ENCODE measurements around the gene M1AP. TPM values are rescaled to one million over a fixed set of nuclear protein-coding genes. Genes with fewer than 3 reads are reported as not detected.

The M1AP gene
- total and polyA plus RNA-seq, 2 of the 8 experiments (the other 6 are each of a cell fraction or from before 2014, with no cell fraction given): 4.8 TPM

DNA sequence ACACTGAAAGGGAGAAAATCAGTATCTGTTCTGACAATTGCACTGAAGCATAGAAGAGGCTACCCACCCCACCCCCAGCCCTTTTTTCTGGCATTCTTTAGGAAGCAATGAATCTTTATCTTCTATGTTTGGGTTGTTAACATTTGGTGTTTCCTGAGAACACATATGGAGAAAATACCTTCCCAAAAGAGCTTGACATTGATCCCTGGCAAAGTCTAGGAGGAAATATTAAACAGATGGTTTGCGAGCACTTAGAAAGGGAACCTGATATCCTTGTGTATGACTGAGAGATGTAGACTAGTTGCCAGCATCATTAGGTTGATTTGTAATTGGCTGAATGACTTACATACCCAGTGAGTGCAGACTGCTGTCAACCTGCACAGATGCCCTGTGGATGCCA is 50.7 kb downstream of the M1AP start:
- Histone ChIP-seq H3K79me2 (ENCODE audit: control insufficient read depth in 1 of 2, insufficient read depth in 2 of 2, low read length in 2 of 2) (no peaks in the 10 kb centered on the region), H2BK12ac (ENCODE audit: low read depth, low read length) (no peak overlapping the region), H4K8ac (ENCODE audit: extremely low read depth, insufficient read depth, low read length) (no peak overlapping the region), H3K9ac (replicated peaks in 1 of 4; ENCODE audit: extremely low read depth in 1 of 4, low read depth in 3 of 4, low read length in 3 of 4) (no peak overlapping the region), H3K4me3 (ENCODE audit: extremely low read depth in 1 of 4, insufficient read depth in 2 of 4, low read depth in 3 of 4, low read length in 4 of 4) (no peak overlapping the region), H3K4ac (replicated peaks; ENCODE audit: insufficient read length, low read depth, low read length) (no peak overlapping the region), H2AFZ (ENCODE audit: low read length) (no peak overlapping the region), H3K23ac (ENCODE audit: insufficient read length) (no peak overlapping the region), H3K4me1 (replicated peaks in 1 of 4; ENCODE audit: control insufficient read depth in 3 of 4, insufficient read depth in 4 of 4, low read length in 3 of 4) (no peaks in the 10 kb centered on the region), H2AK5ac (ENCODE audit: low read depth, low read length) (no peak overlapping the region), H3K27ac (ENCODE audit: low read depth, low read length) (no peak overlapping the region), H3K56ac (replicated peaks; ENCODE audit: insufficient read length, low read depth, low read length) (no peak overlapping the region), H3K4me2 (ENCODE audit: insufficient read depth in 1 of 2, low read depth in 2 of 2, low read length in 2 of 2) (no peak overlapping the region), H3K27me3 (replicated peaks in 1 of 4; ENCODE audit: control insufficient read depth in 3 of 4, extremely low read depth in 1 of 4, insufficient read depth in 3 of 4, low read length in 3 of 4) (no peaks in the 10 kb centered on the region), H4K5ac (ENCODE audit: insufficient read length, low read depth, low read length) (no peak overlapping the region), H3K18ac (ENCODE audit: extremely low read depth, low read length) (no peak overlapping the region), H3K14ac (ENCODE audit: insufficient read length) (no peak overlapping the region), H2BK120ac (replicated peaks; ENCODE audit: low read depth, low read length) (no peak overlapping the region), H4K91ac (replicated peaks; ENCODE audit: insufficient read length, low read length) (no peak overlapping the region), H3K36me3 (ENCODE audit: control insufficient read depth in 2 of 4, insufficient read depth in 4 of 4, low read length in 3 of 4) (no peaks in the 10 kb centered on the region), H2BK5ac (ENCODE audit: low read depth, low read length) (no peak overlapping the region), H3K9me3 (ENCODE audit: insufficient read depth in 2 of 2, low read depth in 1 of 2, low read length in 1 of 2) (no peaks in the 10 kb centered on the region), H3K79me1 (ENCODE audit: low read depth, low read length) (no peaks in the 10 kb centered on the region), H2BK20ac (ENCODE audit: low read length) (no peak overlapping the region), H4K20me1 (replicated peaks in 1 of 2; ENCODE audit: control insufficient read depth in 1 of 2, insufficient read depth in 2 of 2, low read length in 2 of 2) (no peaks in the 10 kb centered on the region), H3K23me2 (ENCODE audit: low read depth, low read length) (no peaks in the 10 kb centered on the region), H2BK15ac (ENCODE audit: low read length) (no peak overlapping the region)
- TF ChIP-seq POLR2A (IDR thresholded peaks at IDR 0.05; ENCODE audit: control extremely low read depth in 1 of 2, low read depth in 2 of 2, low read length in 2 of 2) (no peak), BCL11A (IDR thresholded peaks at IDR 0.05; ENCODE audit: low read depth in 2 of 2, low read length in 2 of 2) (no peak), CEBPB (IDR thresholded peaks at IDR 0.05; ENCODE audit: low read depth, low read length) (no peak), PHF8 (conservative IDR thresholded peaks at IDR 0.05; ENCODE audit: low read depth, low read length) (no peak)
- FAIRE-seq (no peak), DNase-seq (ENCODE audit: low read depth in 1 of 2, low spot score in 2 of 2) (no peak)
- CTCF ChIA-PET (ENCODE audit: partially characterized antibody): interaction anchor here (0.7 to 6.4 kb wide), 3 partner anchors 9 to 52 kb away, joined by 3 to 50 read pairs (median 3); no protein-coding TSS in a partner anchor
- POLR2A ChIA-PET (ENCODE audit: partially characterized antibody): no interaction called here
- WGBS, 2 experiments (ENCODE audit: extremely low coverage in 1 of 2, insufficient coverage in 1 of 2, insufficient read length in 1 of 2, insufficient replicate concordance in 2 of 2, low coverage in 1 of 2, low lambda C conversion rate in 2 of 2, missing lambda C conversion rate in 1 of 2): 90% methylated on average over 1 of the region's 1 CpG; no CpG with 5 or more reads in 1 of the 2 experiments
